ENCODE data around the gene PRKAR2B.

GRCh38 chr7:107078517-107078966 is 34.0 kb downstream of the PRKAR2B start:
- TF ChIP-seq CTCF (IDR thresholded peaks at IDR 0.05) (no peak), POLR2A (IDR thresholded peaks at IDR 0.05) (no peak)
